Bronchial epithelial cell (primary cell): ENCODE measurements around the gene TMCC1. TPM values are rescaled to one million over a fixed set of nuclear protein-coding genes. Genes with fewer than 3 reads are reported as not detected.

ENCODE experiments used
- DNase-seq: peaks from one replicate; pipeline ENCODE4 v3.0.0-alpha.2; 2010; ENCODE audit warnings: low read depth
- FAIRE-seq: peaks from 2 replicates; lab custom pipeline; 2011; peaks lifted over from hg19 to GRCh38; lab: Jason Lieb, UNC
- H3K27me3 ChIP-seq: 2 replicates; pipeline ENCODE4 v1.5.1; 2011; ENCODE audit warnings: low read length; ENCODE audit not compliant: control insufficient read depth, insufficient read depth
- H3K36me3 ChIP-seq: 2 replicates; pipeline ENCODE4 v1.5.1; 2011; ENCODE audit warnings: low read length; ENCODE audit not compliant: control insufficient read depth, insufficient read depth
- H3K4me3 ChIP-seq: 2 replicates; pipeline ENCODE4 v1.5.1; 2011; ENCODE audit warnings: mild to moderate bottlenecking, low read depth, low read length, control low read depth
- total RNA-seq: library from RNA; depleted of rRNA; stranded (reverse); fragments of >200 nt; gene quantifications from 2 replicates; pipeline ENCODE4 v1.2.1, GENCODE V29; 2014
- TF ChIP-seq, protein P1 (sequence below): IDR thresholded peaks from 2 replicates; pipeline ENCODE4 v1.5.1; 2011; ENCODE audit warnings: mild to moderate bottlenecking, moderate library complexity, low read length, control low read depth, inconsistent platforms; ENCODE audit not compliant: insufficient read depth, severe bottlenecking

The TMCC1 gene
- total RNA-seq, 1 donor from 2014 or later, result 18.2 TPM

DNA sequence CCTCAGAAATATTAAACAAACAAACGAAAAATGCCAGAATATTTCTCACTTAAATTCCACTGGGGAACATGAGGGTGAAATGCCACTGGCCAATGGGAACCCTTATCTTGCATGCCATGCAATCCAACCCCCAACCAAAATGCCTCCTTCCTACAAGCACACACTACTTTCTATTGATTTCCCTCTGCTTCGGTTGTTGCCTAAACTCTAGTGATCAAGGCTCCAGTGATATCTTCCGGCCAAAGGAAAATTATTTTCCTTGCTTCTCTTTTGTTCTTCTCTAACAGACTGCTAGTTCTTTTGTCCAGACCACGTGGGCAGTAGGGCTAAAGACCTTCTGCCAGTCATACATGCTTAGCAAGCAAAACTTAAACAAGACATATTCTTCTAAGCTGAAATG, 115.7 kb downstream of the TMCC1 start:
- Histone ChIP-seq H3K27me3 (no peaks in the 10 kb centered on the region), H3K36me3 (no peaks in the 10 kb centered on the region), H3K4me3 (no peak overlapping the region)
- TF ChIP-seq, protein P1, sequence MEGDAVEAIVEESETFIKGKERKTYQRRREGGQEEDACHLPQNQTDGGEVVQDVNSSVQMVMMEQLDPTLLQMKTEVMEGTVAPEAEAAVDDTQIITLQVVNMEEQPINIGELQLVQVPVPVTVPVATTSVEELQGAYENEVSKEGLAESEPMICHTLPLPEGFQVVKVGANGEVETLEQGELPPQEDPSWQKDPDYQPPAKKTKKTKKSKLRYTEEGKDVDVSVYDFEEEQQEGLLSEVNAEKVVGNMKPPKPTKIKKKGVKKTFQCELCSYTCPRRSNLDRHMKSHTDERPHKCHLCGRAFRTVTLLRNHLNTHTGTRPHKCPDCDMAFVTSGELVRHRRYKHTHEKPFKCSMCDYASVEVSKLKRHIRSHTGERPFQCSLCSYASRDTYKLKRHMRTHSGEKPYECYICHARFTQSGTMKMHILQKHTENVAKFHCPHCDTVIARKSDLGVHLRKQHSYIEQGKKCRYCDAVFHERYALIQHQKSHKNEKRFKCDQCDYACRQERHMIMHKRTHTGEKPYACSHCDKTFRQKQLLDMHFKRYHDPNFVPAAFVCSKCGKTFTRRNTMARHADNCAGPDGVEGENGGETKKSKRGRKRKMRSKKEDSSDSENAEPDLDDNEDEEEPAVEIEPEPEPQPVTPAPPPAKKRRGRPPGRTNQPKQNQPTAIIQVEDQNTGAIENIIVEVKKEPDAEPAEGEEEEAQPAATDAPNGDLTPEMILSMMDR, result no peak
- no peak for FAIRE-seq
- DNase-seq, result no peak

DNA sequence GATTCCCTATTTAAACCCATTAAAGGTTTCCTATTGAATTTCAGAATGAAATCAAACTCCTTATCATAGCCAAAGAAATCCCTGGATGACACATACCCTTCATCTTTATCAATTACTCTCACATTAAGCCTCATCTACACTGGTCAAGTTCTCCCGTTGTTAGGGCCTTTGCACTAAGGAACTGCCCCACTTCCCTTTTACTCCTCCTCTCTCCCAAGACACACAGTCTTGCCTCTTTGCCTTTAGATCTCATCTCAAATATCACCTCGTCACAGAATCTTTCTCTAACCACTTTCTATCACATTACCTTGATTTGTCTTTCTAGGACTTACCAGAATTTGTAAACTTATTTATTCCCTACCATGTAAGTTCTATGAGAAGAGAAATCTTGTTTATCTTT, 117.6 kb downstream of the TMCC1 start:
- FAIRE-seq (no peak), DNase-seq (no peak)
- H3K27me3 ChIP-seq, result no peaks in the 10 kb centered on the region
- TF ChIP-seq, protein P1, result no peak
- no peaks in the 10 kb centered on the region for H3K36me3 ChIP-seq
- no peak overlapping the region for H3K4me3 ChIP-seq

DNA sequence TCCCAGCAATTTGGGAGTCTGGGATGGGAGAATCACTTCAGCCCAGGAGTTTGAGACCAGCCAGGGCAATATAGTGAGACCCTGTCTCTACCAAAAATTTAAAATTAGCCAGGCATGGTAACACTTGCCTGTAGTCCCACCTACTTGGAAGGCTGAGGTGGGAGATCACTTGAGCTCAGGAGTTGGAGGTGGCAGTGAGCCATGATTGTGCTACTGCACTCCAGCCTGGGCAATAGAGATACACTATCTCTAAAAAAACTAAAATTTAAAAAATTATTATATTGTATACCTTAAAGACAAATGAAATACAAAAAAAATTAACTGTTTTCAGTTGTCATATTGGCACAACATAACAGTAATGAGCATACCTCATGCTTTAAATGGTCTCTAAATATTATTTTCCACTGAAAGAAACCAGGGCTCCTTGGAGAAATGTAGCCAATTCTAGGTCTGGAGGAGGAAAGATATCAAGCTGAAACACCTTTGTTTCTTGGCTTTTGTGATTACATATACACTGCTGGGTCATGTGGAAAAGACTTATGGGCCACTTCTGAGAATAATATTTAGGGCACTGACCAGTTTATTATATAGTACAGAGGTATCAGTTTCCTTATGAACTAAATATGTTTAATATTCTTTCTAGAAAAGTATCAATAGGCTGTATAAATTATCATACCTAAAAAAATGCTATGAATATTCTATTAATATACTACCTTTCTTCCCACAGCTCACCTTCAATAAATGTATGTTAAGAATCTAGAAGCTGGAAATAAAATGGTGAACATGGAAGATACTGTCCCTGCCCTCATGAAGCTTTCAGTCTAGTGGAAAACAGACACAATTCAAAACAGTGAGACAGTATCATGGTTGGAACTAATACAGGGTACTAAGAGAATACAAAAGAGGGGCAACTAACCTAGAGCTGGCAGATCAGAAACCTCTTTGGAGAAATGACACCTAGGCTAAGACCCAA, 119.5 kb downstream of the TMCC1 start:
- Histone ChIP-seq H3K36me3 (no peaks in the 10 kb centered on the region), H3K4me3 (no peak overlapping the region), H3K27me3 (no peaks in the 10 kb centered on the region)
- TF ChIP-seq, protein P1, result no peak
- DNase-seq (no peak), FAIRE-seq (no peak)

DNA sequence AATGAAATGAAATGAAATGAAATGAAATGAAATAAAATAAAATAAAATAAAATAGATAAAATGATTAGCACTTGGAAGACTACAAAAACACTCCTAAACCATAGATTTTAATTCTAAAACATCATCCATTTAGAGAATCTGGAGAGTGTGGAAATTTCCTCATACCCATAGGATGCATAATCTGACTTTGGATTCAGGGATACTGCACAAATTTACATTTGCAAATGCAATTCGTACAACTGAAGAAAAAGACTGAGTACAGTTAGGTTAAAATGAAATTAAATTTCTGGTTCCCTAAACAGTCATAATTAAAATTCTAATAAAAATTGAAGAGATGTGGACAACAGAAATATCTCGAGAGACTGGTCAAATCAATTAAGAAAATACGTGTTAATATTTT, 122.9 kb downstream of the TMCC1 start:
- Histone ChIP-seq H3K36me3 (no peaks in the 10 kb centered on the region), H3K4me3 (no peak overlapping the region), H3K27me3 (no peaks in the 10 kb centered on the region)
- TF ChIP-seq, protein P1, result no peak
- DNase-seq (no peak), FAIRE-seq (no peak)

DNA sequence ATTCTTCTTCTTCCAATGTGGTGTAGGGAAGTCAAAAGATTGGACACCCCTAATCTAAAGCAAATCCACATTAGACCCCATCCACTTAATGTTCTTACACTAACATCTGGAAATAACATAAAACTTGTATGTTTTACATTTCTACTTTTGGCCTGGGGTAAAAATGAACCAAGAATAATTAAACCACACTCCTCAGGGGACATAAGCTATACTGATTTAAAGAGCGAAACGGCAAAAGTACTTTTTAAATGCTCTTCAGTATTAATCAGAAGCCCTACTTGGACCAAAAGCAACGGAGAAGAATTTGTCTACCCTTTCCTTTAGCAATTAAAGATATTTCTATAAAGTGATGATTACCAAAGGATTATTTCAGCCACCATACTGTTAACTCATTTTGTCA, 123.9 kb downstream of the TMCC1 start:
- no peaks in the 10 kb centered on the region for H3K27me3 ChIP-seq

More for the DNA sequence above, 123.9 kb downstream of the TMCC1 start:
- no peaks in the 10 kb centered on the region for H3K36me3 ChIP-seq
- H3K4me3 ChIP-seq, result no peak overlapping the region
- TF ChIP-seq, protein P1, result no peak
- no peak for FAIRE-seq
- no peak for DNase-seq
